Hepatocyte (in vitro differentiated cells): ENCODE results near the gene KNSTRN. TPM values are rescaled to one million over a fixed set of nuclear protein-coding genes. Genes with fewer than 3 reads are reported as not detected.

ENCODE experiments used
- DNase-seq: peaks from one replicate; pipeline ENCODE4 v3.0.0-alpha.2; 2016; ENCODE audit warnings: low spot score
- H2AFZ ChIP-seq: fragments of 200-600 bp; sonication (generic); 2 replicates; pipeline ENCODE4 v1.6.0; 2016; ENCODE audit warnings: antibody characterized with exemption, mild to moderate bottlenecking
- H3K27ac ChIP-seq: fragments of 200-600 bp; sonication (generic); 2 replicates; pipeline ENCODE4 v1.5.1; 2016; ENCODE audit warnings: mild to moderate bottlenecking
- H3K27me3 ChIP-seq: fragments of 200-600 bp; sonication (generic); 2 replicates; pipeline ENCODE4 v1.6.1; 2016
- H3K36me3 ChIP-seq: fragments of 200-600 bp; sonication (generic); replicated peaks from 2 replicates; pipeline ENCODE4 v1.5.1; 2016; ENCODE audit warnings: low read depth; ENCODE audit not compliant: insufficient read depth
- H3K4me1 ChIP-seq: fragments of 200-600 bp; sonication (generic); 2 replicates; pipeline ENCODE4 v1.5.1; 2016; ENCODE audit warnings: mild to moderate bottlenecking, moderate library complexity; ENCODE audit not compliant: insufficient read depth
- H3K4me2 ChIP-seq: fragments of 200-600 bp; sonication (generic); 2 replicates; pipeline ENCODE4 v1.6.0; 2016
- H3K4me3 ChIP-seq: fragments of 200-600 bp; sonication (generic); 2 replicates; pipeline ENCODE4 v1.5.1; 2016; ENCODE audit warnings: mild to moderate bottlenecking
- H3K79me2 ChIP-seq: fragments of 200-600 bp; sonication (generic); 2 replicates; pipeline ENCODE4 v1.6.0; 2017; ENCODE audit warnings: mild to moderate bottlenecking
- H3K9me2 ChIP-seq: fragments of 200-600 bp; sonication (generic); replicated peaks from 2 replicates; pipeline ENCODE4 v1.6.0; 2017; ENCODE audit warnings: mild to moderate bottlenecking; ENCODE audit not compliant: insufficient read depth
- H3K9me3 ChIP-seq: fragments of 200-600 bp; sonication (generic); 2 replicates; pipeline ENCODE4 v1.5.1; 2016; ENCODE audit warnings: low read depth, mild to moderate bottlenecking
- H4K20me1 ChIP-seq: fragments of 200-600 bp; sonication (generic); 2 replicates; pipeline ENCODE4 v1.6.0; 2016; ENCODE audit warnings: mild to moderate bottlenecking; ENCODE audit not compliant: insufficient read depth, poor library complexity, severe bottlenecking
- CTCF ChIP-seq: fragments of 200-600 bp; sonication (generic); IDR thresholded peaks from 2 replicates; pipeline ENCODE4 v1.5.1; 2016; ENCODE audit warnings: antibody characterized with exemption, mild to moderate bottlenecking; ENCODE audit not compliant: poor library complexity
- EZH2 ChIP-seq: fragments of 200-600 bp; sonication (generic); IDR thresholded peaks from 2 replicates; pipeline ENCODE4 v1.6.1; 2016; ENCODE audit warnings: antibody characterized with exemption, mild to moderate bottlenecking, borderline replicate concordance
- EZH2phosphoT487 ChIP-seq: fragments of 200-600 bp; sonication (generic); IDR thresholded peaks from one replicate; pipeline ENCODE4 v1.6.1; 2018; ENCODE audit warnings: antibody characterized with exemption, mild to moderate bottlenecking, low read depth, moderate library complexity; ENCODE audit not compliant: unreplicated experiment, severe bottlenecking
- WGBS: methylation state at CpG from one replicate; pipeline ENCODE4 v1.1.6; 2016; ENCODE audit warnings: low lambda C conversion rate; ENCODE audit errors: missing lambda C conversion rate; 5-methylcytosine and 5-hydroxymethylcytosine counted together
- polyA plus RNA-seq: library from polyadenylated mRNA; unstranded; fragments of >200 nt; fragmentation: Nextera tagmentation; extraction: Ambion mirVana; gene quantifications from 2 replicates; pipeline ENCODE4 v1.2.1, GENCODE V29; 2016
- total RNA-seq: library from RNA; depleted of rRNA; stranded (reverse); fragments of >200 nt; gene quantifications from 2 replicates; pipeline ENCODE4 v1.2.3, GENCODE V29; 2014

Gene KNSTRN
- total and polyA plus RNA-seq, 2 experiments from 2014 or later: 14.0 to 24.0 TPM

GRCh38 chr15:40381818-40382529 lies 547 bp upstream of the KNSTRN start:
- 91% methylated on average over 11 of the region's 11 CpGs for WGBS
- no peaks in the 10 kb centered on the region for H4K20me1 ChIP-seq
- H3K4me2 ChIP-seq: peak overlapping the region; percentile 67
- H3K9me2 ChIP-seq: no peaks in the 10 kb centered on the region
- H3K4me3 ChIP-seq: no peak overlapping the region
- no peak overlapping the region for H3K27ac ChIP-seq
- H3K79me2 ChIP-seq: peaks cover 30% of the 10 kb centered on the region
- no peaks in the 10 kb centered on the region for H3K4me1 ChIP-seq
- peak overlapping the region; percentile 70 for H2AFZ ChIP-seq
- no peak for DNase-seq
- no peaks in the 10 kb centered on the region for H3K36me3 ChIP-seq
- no peaks in the 10 kb centered on the region for H3K9me3 ChIP-seq
- H3K27me3 ChIP-seq: no peaks in the 10 kb centered on the region
- TF ChIP-seq EZH2 (no peak), CTCF (no peak), EZH2phosphoT487 (no peak)

- 97% methylated on average over 3 of the region's 3 CpGs for WGBS
- H4K20me1 ChIP-seq: no peaks in the 10 kb centered on the region
- H3K27me3 ChIP-seq: no peaks in the 10 kb centered on the region
- H3K79me2 ChIP-seq: peaks cover 30% of the 10 kb centered on the region
- H3K4me2 ChIP-seq: no peak overlapping the region
- H3K9me3 ChIP-seq: no peaks in the 10 kb centered on the region
- no peak overlapping the region for H3K4me3 ChIP-seq
- H3K9me2 ChIP-seq: no peaks in the 10 kb centered on the region
- H2AFZ ChIP-seq: no peak overlapping the region
- H3K27ac ChIP-seq: no peak overlapping the region
- DNase-seq: no peak
- TF ChIP-seq EZH2 (no peak), CTCF (no peak)
- H3K36me3 ChIP-seq: no peaks in the 10 kb centered on the region
- no peaks in the 10 kb centered on the region for H3K4me1 ChIP-seq
These were observed 4.0 kb downstream of the KNSTRN start for GRCh38 chr15:40386480-40386879.

- DNase-seq: no peak
- Histone ChIP-seq H4K20me1 (no peaks in the 10 kb centered on the region), H3K79me2 (peaks cover 18% of the 10 kb centered on the region), H3K9me2 (no peaks in the 10 kb centered on the region), H3K4me1 (no peaks in the 10 kb centered on the region), H3K27me3 (no peaks in the 10 kb centered on the region), H3K4me2 (no peak overlapping the region), H2AFZ (no peak overlapping the region), H3K4me3 (no peak overlapping the region), H3K27ac (no peak overlapping the region), H3K9me3 (no peaks in the 10 kb centered on the region), H3K36me3 (no peaks in the 10 kb centered on the region)
- WGBS: 92% methylated on average over 13 of the region's 13 CpGs
- no peak for TF ChIP-seq EZH2phosphoT487
- TF ChIP-seq CTCF: no peak
- no peak for TF ChIP-seq EZH2
These were observed 6.7 kb downstream of the KNSTRN start for GRCh38 chr15:40388941-40389823.
